GM23248 (cell line): ENCODE results near the gene ZNF292.

Experiments
- EZH2 ChIP-seq: fragments of 200-600 bp; sonication (generic); IDR thresholded peaks from 2 replicates; pipeline ENCODE4 v1.6.1; 2018; ENCODE audit warnings: antibody characterized with exemption, mild to moderate bottlenecking; ENCODE audit not compliant: insufficient read depth, poor library complexity, severe bottlenecking
- EZH2phosphoT487 ChIP-seq: fragments of 200-600 bp; sonication (generic); IDR thresholded peaks from 2 replicates; pipeline ENCODE4 v1.6.1; 2018; ENCODE audit warnings: antibody characterized with exemption, moderate library complexity, mild to moderate bottlenecking, low read depth; ENCODE audit not compliant: insufficient read depth

- TF ChIP-seq EZH2 (no peak), EZH2phosphoT487 (no peak)
Observed at GRCh38 chr6:87105823-87106222, 49.5 kb upstream of the ZNF292 start.
